H1 (cell line): Measurements from ENCODE around the gene SMPD2. TPM values are rescaled to one million over a fixed set of nuclear protein-coding genes. Genes with fewer than 3 reads are reported as not detected.
"Not testable (repeated sequence)": the region's sequence is repeated elsewhere in the genome, so short reads cannot be mapped to it uniquely, and the experiment has no call there.

ENCODE experiments used
- CTCF ChIA-PET: fragments of 300-600 bp; sonication (Branson Sonifier 250); formaldehyde crosslinking; loops from one replicate; lab custom pipeline; 2021; ENCODE audit not compliant: partially characterized antibody; lab: Charles Lee
- POLR2A ChIA-PET: fragments of 300-600 bp; sonication (Branson Sonifier 250); formaldehyde crosslinking; loops from one replicate; lab custom pipeline; 2021; ENCODE audit warnings: inconsistent platforms; ENCODE audit not compliant: partially characterized antibody; lab: Charles Lee
- DNase-seq, 2 experiments: peaks; one replicate each; pipeline versions ENCODE4 v3.0.0 to v3.0.0-alpha.2; 2010 to 2022; ENCODE audit warnings: low spot score in 2 of 2, low read depth in 1 of 2, mixed read lengths in 1 of 2
- FAIRE-seq: peaks from 2 replicates; lab custom pipeline; 2011; peaks lifted over from hg19 to GRCh38; lab: Jason Lieb, UNC
- H2AFZ ChIP-seq: 2 replicates; pipeline ENCODE4 v1.8.1; 2012; ENCODE audit warnings: low read length, inconsistent platforms
- H2AK5ac ChIP-seq: 2 replicates; pipeline ENCODE4 v1.6.1; 2013; ENCODE audit warnings: low read depth, low read length
- H2BK120ac ChIP-seq: replicated peaks from 2 replicates; pipeline ENCODE3; 2013; ENCODE audit warnings: low read depth, low read length, inconsistent platforms
- H2BK12ac ChIP-seq: 2 replicates; pipeline ENCODE4 v1.6.1; 2013; ENCODE audit warnings: low read depth, low read length
- H2BK15ac ChIP-seq: 2 replicates; pipeline ENCODE4 v1.6.1; 2013; ENCODE audit warnings: low read length
- H2BK20ac ChIP-seq: 2 replicates; pipeline ENCODE4 v1.6.1; 2013; ENCODE audit warnings: low read length
- H2BK5ac ChIP-seq: 2 replicates; pipeline ENCODE4 v1.6.1; 2013; ENCODE audit warnings: low read depth, low read length
- H3K14ac ChIP-seq: 2 replicates; pipeline ENCODE4 v1.6.1; 2013; ENCODE audit warnings: inconsistent platforms; ENCODE audit not compliant: insufficient read length
- H3K18ac ChIP-seq: 2 replicates; pipeline ENCODE4 v1.6.1; 2013; ENCODE audit warnings: low read length; ENCODE audit errors: extremely low read depth
- H3K23ac ChIP-seq: 2 replicates; pipeline ENCODE4 v1.6.1; 2013; ENCODE audit warnings: inconsistent platforms; ENCODE audit not compliant: insufficient read length
- H3K23me2 ChIP-seq: 2 replicates; pipeline ENCODE4 v1.6.1; 2013; ENCODE audit warnings: low read depth, low read length
- H3K27ac ChIP-seq: 2 replicates; pipeline ENCODE4 v1.6.1; 2011; ENCODE audit warnings: low read depth, low read length, inconsistent platforms
- H3K27me3 ChIP-seq, 4 experiments: replicated peaks in 1 of 4; 1 replicate in 1 of 4; 2 replicates in 3 of 4; pipeline versions ENCODE4 v1.6.1 to v1.8.1; 2011 to 2013; ENCODE audit warnings: low read length in 3 of 4, mild to moderate bottlenecking in 3 of 4, inconsistent platforms in 2 of 4, mixed read lengths in 2 of 4, moderate library complexity in 1 of 4; ENCODE audit not compliant: control insufficient read depth in 3 of 4, insufficient read depth in 3 of 4; ENCODE audit errors: extremely low read depth in 1 of 4
- H3K36me3 ChIP-seq, 4 experiments: 2 replicates each; pipeline versions ENCODE4 v1.6.1 to v1.8.1; 2011 to 2013; ENCODE audit warnings: mild to moderate bottlenecking in 4 of 4, low read length in 3 of 4, moderate library complexity in 2 of 4, control low read depth in 1 of 4, inconsistent platforms in 1 of 4; ENCODE audit not compliant: insufficient read depth in 4 of 4, control insufficient read depth in 2 of 4
- H3K4ac ChIP-seq: replicated peaks from 2 replicates; pipeline ENCODE3; 2013; ENCODE audit warnings: low read length, low read depth, mixed read lengths, inconsistent platforms; ENCODE audit not compliant: insufficient read length
- H3K4me1 ChIP-seq, 4 experiments: replicated peaks in 1 of 4; 1 replicate in 1 of 4; 2 replicates in 3 of 4; pipeline versions ENCODE4 v1.6.1 to v1.8.1; 2011 to 2013; ENCODE audit warnings: low read length in 3 of 4, inconsistent platforms in 2 of 4, mixed read lengths in 1 of 4; ENCODE audit not compliant: insufficient read depth in 4 of 4, control insufficient read depth in 3 of 4
- H3K4me2 ChIP-seq, 2 experiments: 2 replicates each; pipeline versions ENCODE4 v1.6.1 to v1.8.1; 2011 to 2013; ENCODE audit warnings: low read depth in 2 of 2, low read length in 2 of 2, control low read depth in 1 of 2, inconsistent platforms in 1 of 2, mild to moderate bottlenecking in 1 of 2; ENCODE audit not compliant: insufficient read depth in 1 of 2
- H3K4me3 ChIP-seq, 4 experiments: fragments of 200-600, 300-600 bp in 1 of 4; sonication (generic), shearing (Covaris generic), sonication (Bioruptor Twin) in 1 of 4; 2 replicates each; pipeline versions ENCODE4 v1.5.1 to v1.8.1; 2011 to 2016; ENCODE audit warnings: low read length in 4 of 4, low read depth in 3 of 4, control low read depth in 2 of 4, inconsistent platforms in 2 of 4, mild to moderate bottlenecking in 2 of 4, mixed read lengths in 1 of 4, moderate library complexity in 1 of 4; ENCODE audit not compliant: insufficient read depth in 2 of 4; ENCODE audit errors: extremely low read depth in 1 of 4
- H3K56ac ChIP-seq: replicated peaks from 2 replicates; pipeline ENCODE3; 2013; ENCODE audit warnings: low read depth, mild to moderate bottlenecking, mixed read lengths, low read length, inconsistent platforms; ENCODE audit not compliant: insufficient read length
- H3K79me1 ChIP-seq: 2 replicates; pipeline ENCODE4 v1.6.1; 2013; ENCODE audit warnings: low read depth, low read length, control low read depth
- H3K79me2 ChIP-seq, 2 experiments: 2 replicates each; pipeline versions ENCODE4 v1.6.1 to v1.8.1; 2012 to 2013; ENCODE audit warnings: low read length in 2 of 2, mild to moderate bottlenecking in 2 of 2, inconsistent platforms in 1 of 2; ENCODE audit not compliant: insufficient read depth in 2 of 2, control insufficient read depth in 1 of 2
- H3K9ac ChIP-seq, 4 experiments: replicated peaks in 1 of 4; 1 replicate in 1 of 4; 2 replicates in 3 of 4; pipeline versions ENCODE4 v1.6.1 to v1.8.1; 2011 to 2013; ENCODE audit warnings: low read depth in 3 of 4, low read length in 3 of 4, control low read depth in 2 of 4, mild to moderate bottlenecking in 2 of 4, moderate library complexity in 2 of 4, inconsistent platforms in 1 of 4; ENCODE audit errors: extremely low read depth in 1 of 4
- H3K9me3 ChIP-seq, 2 experiments: 2 replicates each; pipeline versions ENCODE4 v1.6.1 to v1.8.1; 2012 to 2013; ENCODE audit warnings: mild to moderate bottlenecking in 2 of 2, moderate library complexity in 2 of 2, control low read depth in 1 of 2, inconsistent platforms in 1 of 2, low read depth in 1 of 2, low read length in 1 of 2, mixed read lengths in 1 of 2; ENCODE audit not compliant: insufficient read depth in 2 of 2
- H4K20me1 ChIP-seq, 2 experiments: replicated peaks in 1 of 2; 2 replicates each; pipeline versions ENCODE3 to v1.8.1; 2011 to 2013; ENCODE audit warnings: inconsistent platforms in 2 of 2, low read length in 2 of 2, mild to moderate bottlenecking in 1 of 2; ENCODE audit not compliant: insufficient read depth in 2 of 2, control insufficient read depth in 1 of 2
- H4K5ac ChIP-seq: 2 replicates; pipeline ENCODE4 v1.6.1; 2013; ENCODE audit warnings: low read length, low read depth, mixed read lengths, inconsistent platforms; ENCODE audit not compliant: insufficient read length
- H4K8ac ChIP-seq: 2 replicates; pipeline ENCODE4 v1.8.0; 2013; ENCODE audit warnings: mild to moderate bottlenecking, moderate library complexity, low read length, inconsistent platforms; ENCODE audit not compliant: insufficient read depth; ENCODE audit errors: extremely low read depth
- H4K91ac ChIP-seq: replicated peaks from 2 replicates; pipeline ENCODE3; 2013; ENCODE audit warnings: low read length, mixed read lengths, inconsistent platforms; ENCODE audit not compliant: insufficient read length
- KDM1A ChIP-seq: fragments of 200-600, 300-600 bp; sonication (generic); IDR thresholded peaks from 2 replicates; pipeline ENCODE4 v1.7.1; 2016; ENCODE audit warnings: mild to moderate bottlenecking, low read length, borderline replicate concordance
- WGBS, 2 experiments: shearing (Covaris generic) in 1 of 2; methylation state at CpG; one replicate each; pipeline versions ENCODE4 v1.1.6 to v1.1.7; 2013 to 2015; ENCODE audit warnings: low lambda C conversion rate in 2 of 2, mixed read lengths in 2 of 2, inconsistent platforms in 1 of 2, low coverage in 1 of 2, missing lambda C conversion rate in 1 of 2; ENCODE audit not compliant: insufficient replicate concordance in 2 of 2, insufficient coverage in 1 of 2, insufficient read length in 1 of 2; ENCODE audit errors: extremely low coverage in 1 of 2, missing lambda C conversion rate in 1 of 2; 5-methylcytosine and 5-hydroxymethylcytosine counted together
- polyA plus RNA-seq, 7 experiments: library from polyadenylated mRNA; depleted of rRNA in 3 of 7; stranded (reverse) in 5 of 7; unstranded in 2 of 7; fragments of >200 nt in 5 of 7; fragments of 200-250 nt in 2 of 7; gene quantifications; 1 replicate in 5 of 7; 2 replicates in 1 of 7; 4 replicates in 1 of 7; pipeline versions ENCODE4 v1.2.1 to v1.2.3, GENCODE V29; 2011 to 2013; ENCODE audit warnings: missing spikeins in 2 of 7, mixed read lengths in 2 of 7
- total RNA-seq: library from RNA; stranded (reverse); fragmentation: NEBNext Ultra II Directional; extraction: Animal tissue kit (Norgen Biotek cat#: 25700); gene quantifications from 2 replicates; pipeline ENCODE4 v1.2.1, GENCODE V29; 2021

The SMPD2 gene
- total and polyA plus RNA-seq, 2 of the 8 experiments (the other 6 are each of a cell fraction or from before 2014, with no cell fraction given): 11.5 to 17.2 TPM

- POLR2A ChIA-PET: interaction anchor here (0.6 kb wide), 1 partner anchor 19 kb away, joined by 3 read pairs; no protein-coding TSS in a partner anchor
- not testable (repeated sequence) for H4K5ac ChIP-seq, H3K27ac ChIP-seq, H3K4me3 ChIP-seq, H3K23me2 ChIP-seq, DNase-seq, H3K14ac ChIP-seq, H4K91ac ChIP-seq, H2BK15ac ChIP-seq, H3K23ac ChIP-seq, H3K27me3 ChIP-seq, H3K4me2 ChIP-seq, H3K9ac ChIP-seq, FAIRE-seq, H2BK12ac ChIP-seq, H3K4ac ChIP-seq, H2BK20ac ChIP-seq, H2AFZ ChIP-seq, H4K20me1 ChIP-seq, H3K56ac ChIP-seq, H2AK5ac ChIP-seq, H3K9me3 ChIP-seq, H2BK5ac ChIP-seq, H2BK120ac ChIP-seq, H3K18ac ChIP-seq, H4K8ac ChIP-seq, H3K79me1 ChIP-seq
- TF ChIP-seq KDM1A: peak; percentile 66
- Histone ChIP-seq H3K4me1 (peaks cover 2 to 10% (median 6%) of the 10 kb centered on the region in 4 experiments; a peak in 6 of 7 replicates), H3K36me3 (peaks cover 12 to 54% (median 26%) of the 10 kb centered on the region in 4 experiments), H3K79me2 (peaks cover 0 to 15% of the 10 kb centered on the region in 2 experiments; a peak in 2 of 4 replicates)
- 97% methylated on average over 1 of the region's 1 CpG; no CpG with 5 or more reads in 1 of the 2 experiments for WGBS, 2 experiments
- CTCF ChIA-PET: interaction anchor here (1.2 kb wide), 1 partner anchor 26 kb away, joined by 4 read pairs; no protein-coding TSS in a partner anchor
These were observed 20.7 kb downstream of the SMPD2 start for GRCh38 chr6:109461205-109461604.
